ENCODE results near the gene ZMYM1.

DNA sequence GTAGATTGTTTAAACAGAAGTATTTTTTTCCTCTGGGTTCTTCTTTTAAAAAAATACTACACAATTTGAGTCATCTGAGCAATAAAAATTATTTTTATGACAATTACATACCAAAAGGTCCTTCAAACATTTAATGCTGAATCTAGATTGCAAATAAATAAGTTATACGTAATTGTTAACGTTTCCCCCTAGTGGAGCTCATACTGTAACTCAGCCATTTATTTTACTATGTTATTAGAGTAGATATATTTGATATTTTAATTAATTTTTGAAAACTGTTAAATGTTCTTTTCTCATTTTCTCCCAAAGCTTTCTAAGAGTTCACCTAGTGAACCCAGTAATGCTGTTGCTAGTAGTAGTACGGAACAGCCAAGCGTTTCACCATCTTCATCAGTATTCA is 33.5 kb downstream of the ZMYM1 start:
- TF ChIP-seq, protein P1, sequence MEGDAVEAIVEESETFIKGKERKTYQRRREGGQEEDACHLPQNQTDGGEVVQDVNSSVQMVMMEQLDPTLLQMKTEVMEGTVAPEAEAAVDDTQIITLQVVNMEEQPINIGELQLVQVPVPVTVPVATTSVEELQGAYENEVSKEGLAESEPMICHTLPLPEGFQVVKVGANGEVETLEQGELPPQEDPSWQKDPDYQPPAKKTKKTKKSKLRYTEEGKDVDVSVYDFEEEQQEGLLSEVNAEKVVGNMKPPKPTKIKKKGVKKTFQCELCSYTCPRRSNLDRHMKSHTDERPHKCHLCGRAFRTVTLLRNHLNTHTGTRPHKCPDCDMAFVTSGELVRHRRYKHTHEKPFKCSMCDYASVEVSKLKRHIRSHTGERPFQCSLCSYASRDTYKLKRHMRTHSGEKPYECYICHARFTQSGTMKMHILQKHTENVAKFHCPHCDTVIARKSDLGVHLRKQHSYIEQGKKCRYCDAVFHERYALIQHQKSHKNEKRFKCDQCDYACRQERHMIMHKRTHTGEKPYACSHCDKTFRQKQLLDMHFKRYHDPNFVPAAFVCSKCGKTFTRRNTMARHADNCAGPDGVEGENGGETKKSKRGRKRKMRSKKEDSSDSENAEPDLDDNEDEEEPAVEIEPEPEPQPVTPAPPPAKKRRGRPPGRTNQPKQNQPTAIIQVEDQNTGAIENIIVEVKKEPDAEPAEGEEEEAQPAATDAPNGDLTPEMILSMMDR (IDR thresholded peaks at IDR 0.05): no peak
- no peak for TF ChIP-seq POLR2A (IDR thresholded peaks at IDR 0.05)

Measured in uterus (tissue), 2 donors.